Mesendoderm (in vitro differentiated cells): ENCODE measurements around the gene UBE4A.

Experiments
- DNase-seq: peaks from one replicate; pipeline ENCODE4 v3.0.0; 2013
- H2AK5ac ChIP-seq: 2 replicates; pipeline ENCODE4 v1.6.1; 2013; ENCODE audit warnings: low read length, inconsistent platforms
- H2BK120ac ChIP-seq: 2 replicates; pipeline ENCODE4 v1.6.1; 2013; ENCODE audit warnings: low read depth, mild to moderate bottlenecking, low read length, moderate library complexity, mixed read lengths
- H2BK15ac ChIP-seq: replicated peaks from 2 replicates; pipeline ENCODE4 v1.6.1; 2013; ENCODE audit warnings: low read depth, mild to moderate bottlenecking, moderate library complexity
- H2BK5ac ChIP-seq: 2 replicates; pipeline ENCODE4 v1.6.1; 2013; ENCODE audit warnings: low read length, inconsistent platforms
- H3K18ac ChIP-seq: 2 replicates; pipeline ENCODE4 v1.6.1; 2013; ENCODE audit warnings: mild to moderate bottlenecking, low read length, mixed read lengths
- H3K23ac ChIP-seq: one replicate; pipeline ENCODE4 v1.6.1; 2013; ENCODE audit warnings: low read length
- H3K27ac ChIP-seq: 2 replicates; pipeline ENCODE4 v1.5.1; 2013; ENCODE audit warnings: low read depth, mild to moderate bottlenecking, inconsistent platforms, low read length, moderate library complexity
- H3K27me3 ChIP-seq: 2 replicates; pipeline ENCODE4 v1.6.1; 2013; ENCODE audit warnings: low read length, control low read depth, mild to moderate bottlenecking, inconsistent platforms; ENCODE audit not compliant: insufficient read depth, poor library complexity
- H3K36me3 ChIP-seq: 2 replicates; pipeline ENCODE4 v1.6.1; 2013; ENCODE audit warnings: low read length, inconsistent platforms; ENCODE audit not compliant: control insufficient read depth, insufficient read depth
- H3K4ac ChIP-seq: one replicate; pipeline ENCODE4 v1.6.1; 2013; ENCODE audit warnings: low read depth, mild to moderate bottlenecking, low read length, moderate library complexity
- H3K4me1 ChIP-seq: 2 replicates; pipeline ENCODE4 v1.6.1; 2013; ENCODE audit warnings: low read depth, low read length, inconsistent platforms; ENCODE audit not compliant: control insufficient read depth
- H3K4me2 ChIP-seq: 2 replicates; pipeline ENCODE4 v1.6.1; 2013; ENCODE audit warnings: low read length
- H3K4me3 ChIP-seq: 2 replicates; pipeline ENCODE4 v1.5.1; 2013; ENCODE audit warnings: mild to moderate bottlenecking, low read length
- H3K56ac ChIP-seq: one replicate; pipeline ENCODE4 v1.6.1; 2013; ENCODE audit warnings: low read length
- H3K79me1 ChIP-seq: 2 replicates; pipeline ENCODE4 v1.6.1; 2013; ENCODE audit warnings: low read length, inconsistent platforms
- H3K79me2 ChIP-seq: 2 replicates; pipeline ENCODE4 v1.6.1; 2013; ENCODE audit warnings: mild to moderate bottlenecking, low read length; ENCODE audit not compliant: control insufficient read depth, insufficient read depth
- H3K9ac ChIP-seq: 2 replicates; pipeline ENCODE4 v1.6.1; 2013; ENCODE audit warnings: low read length, inconsistent platforms
- H4K5ac ChIP-seq: one replicate; pipeline ENCODE4 v1.6.1; 2013; ENCODE audit warnings: low read length
- H4K8ac ChIP-seq: one replicate; pipeline ENCODE4 v1.6.1; 2013; ENCODE audit warnings: low read depth, mild to moderate bottlenecking, control low read depth, low read length, moderate library complexity
- WGBS: extraction: QIAGEN DNeasy Blood & Tissue Kit; methylation state at CpG from one replicate; pipeline ENCODE4 v1.1.7; 2013; ENCODE audit warnings: low lambda C conversion rate, missing lambda C conversion rate; ENCODE audit not compliant: insufficient coverage; ENCODE audit errors: extremely low coverage; 5-methylcytosine and 5-hydroxymethylcytosine counted together

UBE4A gene

DNA sequence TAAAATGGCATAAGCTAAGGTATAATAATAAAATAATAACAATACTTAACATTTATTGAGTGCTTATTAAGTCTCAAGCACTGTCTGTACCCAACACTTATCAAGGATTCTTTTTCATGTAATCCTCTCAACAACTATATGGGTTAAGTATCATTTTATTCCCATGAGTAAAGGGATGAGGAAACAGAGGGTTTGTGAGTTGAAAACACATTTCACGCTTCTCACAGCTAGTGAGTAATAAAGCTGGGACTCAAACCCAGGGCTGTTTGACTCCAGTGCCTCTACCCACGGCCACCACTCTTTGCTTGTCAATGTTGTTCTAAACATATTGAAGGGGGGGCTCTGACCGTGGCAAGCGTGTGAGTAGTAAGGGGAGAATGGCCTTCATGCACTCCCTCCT, 46.2 kb upstream of the UBE4A start:
- no peak overlapping the region for H3K4ac ChIP-seq
- no peaks in the 10 kb centered on the region for H3K4me1 ChIP-seq
- no peak overlapping the region for H3K9ac ChIP-seq
- H3K27me3 ChIP-seq = no peaks in the 10 kb centered on the region
- H2BK15ac ChIP-seq = no peak overlapping the region
- H3K4me3 ChIP-seq = no peak overlapping the region
- no peak overlapping the region for H3K56ac ChIP-seq
- no peak overlapping the region for H4K5ac ChIP-seq
- H2BK120ac ChIP-seq = no peak overlapping the region
- H3K79me2 ChIP-seq = no peaks in the 10 kb centered on the region
- no peak overlapping the region for H3K18ac ChIP-seq
- H3K4me2 ChIP-seq = no peak overlapping the region
- no peak overlapping the region for H2BK5ac ChIP-seq
- no CpG with 5 or more reads among the region's 4 CpGs for WGBS
- no peak overlapping the region for H3K27ac ChIP-seq
- H3K23ac ChIP-seq = no peak overlapping the region
- no peaks in the 10 kb centered on the region for H3K79me1 ChIP-seq
- DNase-seq = no peak
- no peaks in the 10 kb centered on the region for H3K36me3 ChIP-seq
- H2AK5ac ChIP-seq = no peak overlapping the region
- no peak overlapping the region for H4K8ac ChIP-seq

DNA sequence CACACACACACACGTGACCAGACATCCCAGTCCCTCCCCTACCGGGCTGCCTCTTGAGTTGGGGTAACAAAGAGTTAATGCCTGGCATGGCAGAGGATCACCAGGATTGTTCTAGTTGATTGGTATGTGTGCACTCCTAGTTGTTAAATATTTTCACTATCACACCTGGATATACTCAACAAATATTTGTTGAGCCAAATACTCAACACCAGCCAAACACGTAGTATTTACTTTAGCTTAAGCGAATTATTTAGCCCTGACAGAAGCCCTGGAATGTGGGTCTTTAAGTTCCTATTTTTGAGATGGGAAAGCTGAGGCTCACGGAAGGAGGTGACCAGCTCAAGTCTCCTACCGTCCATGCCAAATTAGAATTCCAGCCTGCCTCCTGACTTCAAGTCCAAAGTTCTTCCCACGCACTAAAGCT, 44.4 kb upstream of the UBE4A start:
- no peak overlapping the region for H3K4me3 ChIP-seq
- H2BK15ac ChIP-seq = no peak overlapping the region
- WGBS = no CpG with 5 or more reads among the region's 7 CpGs
- H3K79me2 ChIP-seq = no peaks in the 10 kb centered on the region
- no peak overlapping the region for H2BK120ac ChIP-seq
- H2AK5ac ChIP-seq = no peak overlapping the region
- no peaks in the 10 kb centered on the region for H3K79me1 ChIP-seq
- H4K8ac ChIP-seq = no peak overlapping the region
- peak; percentile 13 for DNase-seq
- no peaks in the 10 kb centered on the region for H3K36me3 ChIP-seq
- no peaks in the 10 kb centered on the region for H3K4me1 ChIP-seq
- H3K9ac ChIP-seq = no peak overlapping the region
- no peak overlapping the region for H2BK5ac ChIP-seq
- no peak overlapping the region for H4K5ac ChIP-seq
- no peak overlapping the region for H3K4ac ChIP-seq
- H3K4me2 ChIP-seq = peak overlapping the region; percentile 19
- H3K27me3 ChIP-seq = no peaks in the 10 kb centered on the region
- no peak overlapping the region for H3K23ac ChIP-seq
- H3K18ac ChIP-seq = no peak overlapping the region
- H3K56ac ChIP-seq = no peak overlapping the region
- H3K27ac ChIP-seq = no peak overlapping the region

DNA sequence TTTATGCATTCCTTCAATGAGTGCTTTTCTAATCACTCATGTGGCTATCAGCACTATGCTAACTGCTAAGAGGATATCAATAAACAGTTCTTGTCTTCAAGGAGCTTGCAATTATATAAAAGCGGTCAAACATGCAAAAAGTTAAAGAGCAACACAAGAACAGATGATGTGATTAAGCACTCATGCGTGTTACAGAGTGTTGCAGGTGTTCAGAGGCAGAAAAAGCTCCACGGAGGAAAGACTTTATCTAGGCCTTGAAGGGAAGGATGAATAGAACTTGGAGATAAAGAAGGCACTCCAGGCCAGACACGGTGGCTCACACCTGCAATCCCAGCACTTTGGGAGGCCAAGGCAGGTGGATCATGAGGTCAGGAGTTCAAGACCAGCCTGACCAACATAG, 41.3 kb upstream of the UBE4A start:
- Histone ChIP-seq H3K79me2 (no peaks in the 10 kb centered on the region), H3K9ac (no peak overlapping the region), H3K36me3 (no peaks in the 10 kb centered on the region), H3K27me3 (no peaks in the 10 kb centered on the region), H3K4me1 (no peaks in the 10 kb centered on the region), H2BK15ac (no peak overlapping the region), H3K79me1 (no peaks in the 10 kb centered on the region), H3K4me2 (no peak overlapping the region), H3K4me3 (no peak overlapping the region), H2BK120ac (no peak overlapping the region), H2BK5ac (no peak overlapping the region), H3K27ac (no peak overlapping the region), H3K56ac (no peak overlapping the region), H4K8ac (no peak overlapping the region), H3K4ac (no peak overlapping the region), H3K18ac (no peak overlapping the region), H2AK5ac (no peak overlapping the region), H3K23ac (no peak overlapping the region), H4K5ac (no peak overlapping the region)
- DNase-seq = no peak
- WGBS = no CpG with 5 or more reads among the region's 4 CpGs

GRCh38 chr11:118318581-118319336, 40.6 kb upstream of the UBE4A start:
- H3K4me2 ChIP-seq = no peak overlapping the region
- no peak overlapping the region for H2AK5ac ChIP-seq
- no peak overlapping the region for H4K8ac ChIP-seq
- H4K5ac ChIP-seq = no peak overlapping the region
- no peak overlapping the region for H2BK15ac ChIP-seq
- no peaks in the 10 kb centered on the region for H3K4me1 ChIP-seq
- no peaks in the 10 kb centered on the region for H3K79me2 ChIP-seq
- H3K27me3 ChIP-seq = no peaks in the 10 kb centered on the region
- H2BK5ac ChIP-seq = no peak overlapping the region
- no peak overlapping the region for H3K4me3 ChIP-seq
- no peak overlapping the region for H3K56ac ChIP-seq
- H3K9ac ChIP-seq = no peak overlapping the region
- no peak overlapping the region for H3K18ac ChIP-seq
- H3K36me3 ChIP-seq = no peaks in the 10 kb centered on the region
- H2BK120ac ChIP-seq = no peak overlapping the region
- DNase-seq = no peak
- H3K27ac ChIP-seq = no peak overlapping the region
- no peak overlapping the region for H3K23ac ChIP-seq
- H3K4ac ChIP-seq = no peak overlapping the region
- H3K79me1 ChIP-seq = no peaks in the 10 kb centered on the region
- WGBS = no CpG with 5 or more reads among the region's 11 CpGs

GRCh38 chr11:118319337-118319707, 40.1 kb upstream of the UBE4A start:
- no peak overlapping the region for H3K18ac ChIP-seq
- H3K36me3 ChIP-seq = no peaks in the 10 kb centered on the region
- H3K4ac ChIP-seq = no peak overlapping the region
- no peak overlapping the region for H4K8ac ChIP-seq
- H3K27me3 ChIP-seq = no peaks in the 10 kb centered on the region
- no peak overlapping the region for H3K27ac ChIP-seq
- H3K79me1 ChIP-seq = no peaks in the 10 kb centered on the region
- no peak overlapping the region for H3K9ac ChIP-seq
- no peak overlapping the region for H2BK15ac ChIP-seq
- no peak overlapping the region for H4K5ac ChIP-seq
- no peak overlapping the region for H2BK120ac ChIP-seq
- H2BK5ac ChIP-seq = no peak overlapping the region
- H3K4me3 ChIP-seq = no peak overlapping the region
- no CpG with 5 or more reads among the region's 1 CpG for WGBS
- no peak overlapping the region for H3K4me2 ChIP-seq
- no peak for DNase-seq
- no peak overlapping the region for H2AK5ac ChIP-seq
- H3K79me2 ChIP-seq = no peaks in the 10 kb centered on the region
- no peak overlapping the region for H3K56ac ChIP-seq
- no peak overlapping the region for H3K23ac ChIP-seq
- H3K4me1 ChIP-seq = no peaks in the 10 kb centered on the region

GRCh38 chr11:118320515-118320914, 38.9 kb upstream of the UBE4A start:
- H3K79me2 ChIP-seq = no peaks in the 10 kb centered on the region
- no peak overlapping the region for H3K18ac ChIP-seq
- no peak overlapping the region for H2BK5ac ChIP-seq
- H2AK5ac ChIP-seq = no peak overlapping the region
- no peaks in the 10 kb centered on the region for H3K36me3 ChIP-seq
- H3K4ac ChIP-seq = no peak overlapping the region
- no peak overlapping the region for H2BK120ac ChIP-seq
- H3K4me3 ChIP-seq = no peak overlapping the region
- H3K23ac ChIP-seq = no peak overlapping the region
- no peak overlapping the region for H3K4me2 ChIP-seq
- no peak overlapping the region for H2BK15ac ChIP-seq
- H3K9ac ChIP-seq = no peak overlapping the region
- DNase-seq = no peak
- no peak overlapping the region for H4K5ac ChIP-seq
- no peaks in the 10 kb centered on the region for H3K4me1 ChIP-seq
- no peak overlapping the region for H3K27ac ChIP-seq
- no peaks in the 10 kb centered on the region for H3K27me3 ChIP-seq
- H3K56ac ChIP-seq = no peak overlapping the region
- no CpG with 5 or more reads among the region's 3 CpGs for WGBS
- no peaks in the 10 kb centered on the region for H3K79me1 ChIP-seq
- H4K8ac ChIP-seq = no peak overlapping the region
